Measurements from ENCODE around the gene SFT2D3.

SFT2D3 gene, protein sequence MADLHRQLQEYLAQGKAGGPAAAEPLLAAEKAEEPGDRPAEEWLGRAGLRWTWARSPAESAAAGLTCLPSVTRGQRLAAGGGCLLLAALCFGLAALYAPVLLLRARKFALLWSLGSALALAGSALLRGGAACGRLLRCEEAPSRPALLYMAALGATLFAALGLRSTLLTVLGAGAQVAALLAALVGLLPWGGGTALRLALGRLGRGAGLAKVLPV

DNA sequence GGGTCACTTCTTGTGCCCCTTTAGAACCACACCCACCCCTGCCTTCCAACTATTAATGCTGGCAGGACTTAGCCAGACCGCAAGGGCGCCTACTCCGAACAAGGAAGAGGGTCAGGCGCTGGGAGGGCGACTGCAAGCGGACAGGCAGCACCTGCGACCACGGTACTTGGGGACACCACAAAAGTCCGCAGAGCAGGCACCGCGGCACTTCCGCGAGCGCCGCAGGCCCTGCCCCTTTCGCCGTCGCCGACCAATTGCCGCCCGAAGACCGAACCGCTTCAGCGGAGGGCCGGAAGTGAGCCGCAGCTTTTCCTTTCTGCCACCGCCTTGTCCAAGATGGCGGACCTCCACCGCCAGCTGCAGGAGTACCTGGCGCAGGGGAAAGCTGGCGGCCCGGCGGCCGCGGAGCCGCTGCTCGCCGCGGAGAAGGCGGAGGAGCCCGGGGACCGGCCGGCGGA, at the start of gene SFT2D3:
SFT2D3 (plus strand) TSS at position 305 of the 458 bp plus-strand sequence; CDS start at position 337, 32 bp downstream.
- peak; percentile 70 for DNase-seq

DNA sequence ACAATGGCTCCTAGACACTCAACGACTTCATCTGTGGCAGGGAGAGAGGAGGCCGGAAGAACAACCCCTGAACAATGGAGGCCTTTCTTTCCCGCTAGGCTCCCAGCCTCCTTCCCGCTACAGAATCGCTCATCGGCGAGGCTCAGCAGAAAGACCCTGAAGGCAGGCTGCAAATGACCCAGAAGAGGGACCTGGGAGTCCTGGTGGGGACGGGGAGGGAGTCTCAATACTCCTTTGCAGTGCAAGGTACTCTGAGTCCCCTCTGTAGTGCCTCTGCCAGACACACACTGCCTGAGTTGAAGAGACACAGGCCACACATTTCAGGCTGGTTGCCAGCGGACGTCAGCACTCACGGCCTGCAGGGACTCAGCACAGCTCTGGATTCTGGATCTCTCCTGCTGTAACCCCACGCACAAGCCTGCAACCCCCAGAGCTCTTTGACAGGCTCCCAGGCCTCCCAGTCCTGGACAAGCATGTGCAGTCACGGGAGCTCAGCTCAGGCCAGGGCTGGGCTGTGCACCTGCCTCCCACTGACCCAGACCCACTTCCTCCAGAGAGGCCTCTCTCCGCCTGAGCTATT, 49.2 kb upstream of the SFT2D3 start:
- no peak for DNase-seq

DNA sequence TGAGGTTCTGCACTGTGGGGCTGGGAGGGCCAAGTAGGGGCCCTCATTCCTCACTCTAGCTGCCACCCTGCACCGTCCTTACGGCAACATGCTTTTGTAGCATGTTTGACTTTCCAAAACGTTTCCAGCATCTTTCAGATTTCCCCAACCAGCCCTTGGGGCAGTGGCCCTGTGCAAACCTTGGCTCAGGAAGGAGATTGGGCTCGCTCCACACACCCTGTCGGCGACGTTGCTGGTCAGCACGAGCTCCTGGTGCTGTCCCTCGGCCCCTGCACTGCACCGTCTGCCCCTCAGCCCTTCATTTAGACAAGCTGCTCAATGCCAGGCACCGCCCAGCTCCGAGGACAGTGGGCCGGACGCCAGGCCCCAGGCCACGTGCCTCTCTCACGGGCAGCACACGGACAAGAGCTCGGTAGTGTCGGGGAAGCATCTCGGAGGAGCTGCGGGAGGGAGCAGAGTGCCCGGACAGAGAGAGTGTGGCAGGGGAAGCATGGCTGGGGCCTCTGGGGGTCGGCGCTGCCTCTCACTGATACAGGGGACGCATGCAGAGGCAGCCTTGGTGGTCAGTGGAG, 48.4 kb upstream of the SFT2D3 start:
- no peak for DNase-seq

DNA sequence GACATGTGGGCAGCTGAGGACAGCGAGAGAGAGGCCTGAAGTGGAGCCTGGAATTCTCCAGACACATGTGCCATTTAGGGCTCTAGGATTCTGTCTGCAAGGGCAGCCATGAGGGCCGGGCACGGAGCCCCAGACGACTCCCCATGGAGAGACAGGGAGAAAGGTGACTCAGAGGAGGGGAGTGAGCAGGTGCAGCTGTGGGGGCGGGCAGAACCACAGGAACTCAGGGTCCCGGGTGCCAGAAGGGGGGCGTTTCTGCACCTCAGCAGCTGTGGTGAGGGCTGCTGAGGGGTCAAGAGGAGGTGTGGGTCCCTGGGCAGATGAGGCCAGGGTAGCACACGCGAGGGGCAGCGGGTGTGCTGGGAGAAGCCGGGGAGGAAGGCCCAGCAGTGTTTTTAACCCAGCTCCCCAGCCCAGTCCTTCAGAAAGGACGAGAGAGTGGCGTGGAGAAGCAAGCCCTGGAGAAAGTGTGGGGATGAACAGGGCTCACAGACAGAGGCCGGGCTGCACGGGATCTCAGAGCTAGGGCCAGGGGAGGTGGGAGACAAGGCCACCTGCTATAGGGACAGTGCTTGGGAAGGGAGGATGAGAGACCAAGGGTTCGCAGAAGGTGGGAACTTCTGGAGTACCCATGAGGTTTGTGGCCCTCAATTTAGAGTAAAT, 47.7 kb upstream of the SFT2D3 start:
- DNase-seq, result no peak

DNA sequence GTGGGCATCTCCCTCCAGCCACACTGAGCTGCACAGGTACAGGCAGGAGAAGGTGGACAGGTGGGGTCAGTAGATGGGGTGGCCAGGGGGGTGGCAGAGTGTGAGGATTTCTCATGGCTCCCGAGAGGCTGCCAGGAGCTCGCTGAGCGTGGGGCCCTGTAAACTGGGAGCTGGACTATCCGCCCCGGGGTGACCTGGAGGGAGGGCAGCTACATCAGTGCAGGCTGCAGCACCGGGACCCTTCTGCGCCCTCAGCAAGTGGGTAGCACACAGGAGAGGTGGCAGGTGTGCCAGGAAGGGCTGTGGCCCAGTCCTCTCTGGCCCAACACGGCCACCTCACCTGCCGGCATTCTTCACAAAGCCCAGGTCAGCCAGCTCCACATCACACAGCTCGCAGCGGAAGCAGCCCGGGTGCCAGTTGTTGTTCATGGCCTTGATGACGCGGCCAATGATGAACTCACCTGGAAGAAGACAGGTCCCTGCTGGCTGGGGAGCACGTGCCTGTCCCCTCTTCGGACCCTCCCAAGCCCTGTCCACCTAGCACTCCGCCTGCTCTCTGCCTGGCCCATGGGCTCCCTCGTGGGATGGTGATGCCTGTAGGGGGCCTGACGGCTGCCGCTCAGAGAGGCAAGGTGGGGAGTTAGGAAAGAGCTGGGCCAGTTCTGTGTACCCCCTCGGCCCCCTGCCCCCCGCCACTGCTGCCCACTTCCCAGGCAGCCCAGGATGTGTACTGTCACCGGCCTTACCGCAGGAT, 47.0 kb upstream of the SFT2D3 start:
- DNase-seq, result no peak

DNA sequence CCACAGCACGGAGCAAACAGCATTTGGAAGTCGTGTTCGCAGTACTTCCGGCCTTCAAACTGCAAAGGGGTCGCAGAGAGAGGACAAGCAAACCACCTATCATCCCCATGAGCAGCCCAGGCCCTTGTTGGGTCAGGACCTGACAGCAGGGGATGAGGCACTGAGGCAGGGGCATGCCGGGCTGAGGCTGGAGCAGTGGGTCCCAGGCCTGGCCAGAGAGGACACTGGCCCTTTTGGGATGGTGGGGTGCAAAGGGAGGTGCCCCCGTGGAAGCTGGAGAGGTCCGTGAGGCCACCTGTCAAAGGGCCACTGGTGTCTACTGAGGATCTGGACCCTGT, 46.5 kb upstream of the SFT2D3 start:
- no peak for DNase-seq

DNA sequence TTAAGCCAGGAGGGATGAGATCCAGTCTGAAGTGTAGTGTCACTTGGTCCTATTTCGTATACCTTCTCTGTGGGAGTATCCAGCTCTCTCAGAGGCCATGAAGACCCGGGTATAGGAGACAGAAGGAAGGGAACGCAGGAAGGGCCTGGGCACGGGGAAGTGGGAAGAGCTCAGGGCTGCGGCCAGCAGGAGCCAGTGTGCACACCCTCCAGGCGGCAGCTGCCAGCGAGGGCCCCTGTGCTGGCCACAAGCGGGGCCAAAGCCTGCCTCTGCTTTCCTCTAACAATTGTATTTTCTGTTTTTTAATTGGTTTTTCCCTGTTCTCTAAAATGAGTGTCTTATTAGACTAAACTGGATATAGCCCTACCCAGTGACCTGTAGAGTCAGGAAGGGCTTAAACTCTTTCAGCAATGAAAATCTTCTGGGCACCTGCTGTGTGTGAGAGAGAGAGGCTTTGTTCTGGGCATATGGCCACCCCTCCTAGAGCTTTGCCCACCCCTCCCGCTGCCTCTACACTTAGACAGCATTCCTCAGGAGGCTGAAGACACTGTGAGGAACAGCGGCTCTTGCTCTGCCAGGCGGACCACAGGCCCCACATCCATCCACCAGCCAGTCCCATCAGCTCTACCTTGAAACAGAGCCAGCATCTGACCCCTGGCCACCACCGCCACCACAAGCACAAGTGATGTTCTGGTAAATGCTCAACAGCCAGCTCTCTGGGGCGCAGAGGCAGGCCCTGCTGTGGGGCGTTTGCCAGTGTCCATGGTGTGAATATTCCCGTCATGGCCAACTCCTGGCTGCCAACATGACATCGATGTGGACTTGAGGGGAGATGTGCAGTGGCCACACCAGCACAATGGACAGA, 45.9 kb upstream of the SFT2D3 start:
- no peak for DNase-seq

DNA sequence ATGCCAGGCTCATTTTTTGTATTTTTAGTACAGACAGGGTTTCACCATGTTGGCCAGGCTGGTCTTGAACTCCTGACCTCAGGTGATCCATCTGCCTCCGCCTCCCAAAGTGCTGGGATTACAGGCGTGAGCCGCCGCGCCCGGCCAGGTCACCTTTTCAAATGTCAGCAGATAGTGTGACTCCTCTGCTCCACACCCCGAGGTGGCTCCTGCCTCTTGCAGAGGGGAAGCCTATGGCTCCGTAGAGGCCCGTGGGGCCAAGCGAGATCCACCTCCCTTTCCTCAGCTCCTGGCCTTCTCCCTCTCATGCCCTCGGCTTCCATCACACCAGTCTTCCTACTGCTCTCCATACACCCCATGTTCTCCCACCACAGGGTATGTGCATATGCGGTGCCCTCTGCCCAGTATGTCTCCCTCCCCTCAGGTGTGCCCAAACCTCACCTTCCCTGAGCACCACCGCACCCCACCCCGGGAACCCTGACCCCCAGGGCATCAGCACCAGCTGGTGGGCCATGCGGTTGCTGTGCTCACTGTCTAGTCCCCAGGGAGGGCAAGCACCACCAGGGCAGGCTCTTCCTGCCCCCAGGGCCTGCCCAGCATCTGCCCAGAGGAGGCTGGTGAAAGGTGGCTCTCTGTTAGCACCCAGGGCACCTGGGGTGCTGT, 44.6 kb upstream of the SFT2D3 start:
- no peak for DNase-seq

DNA sequence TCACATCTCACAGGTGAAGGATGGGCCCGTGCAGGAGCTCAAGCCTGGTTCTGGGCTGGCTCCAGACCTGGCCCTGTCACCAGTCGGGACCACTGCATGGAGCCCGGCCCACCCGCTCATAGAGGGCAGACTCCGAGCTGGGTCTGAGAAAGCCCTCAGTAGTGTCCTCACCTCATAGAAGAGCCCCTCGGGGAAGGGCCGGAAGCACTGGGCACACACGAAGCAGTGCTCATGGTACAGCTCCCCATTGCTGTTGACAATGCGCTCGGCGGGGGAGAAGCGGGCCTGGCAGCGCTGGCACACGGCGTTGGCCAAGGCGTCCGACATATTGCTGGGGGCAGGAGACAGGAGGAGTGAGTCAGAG, 44.1 kb upstream of the SFT2D3 start:
- no peak for DNase-seq

DNA sequence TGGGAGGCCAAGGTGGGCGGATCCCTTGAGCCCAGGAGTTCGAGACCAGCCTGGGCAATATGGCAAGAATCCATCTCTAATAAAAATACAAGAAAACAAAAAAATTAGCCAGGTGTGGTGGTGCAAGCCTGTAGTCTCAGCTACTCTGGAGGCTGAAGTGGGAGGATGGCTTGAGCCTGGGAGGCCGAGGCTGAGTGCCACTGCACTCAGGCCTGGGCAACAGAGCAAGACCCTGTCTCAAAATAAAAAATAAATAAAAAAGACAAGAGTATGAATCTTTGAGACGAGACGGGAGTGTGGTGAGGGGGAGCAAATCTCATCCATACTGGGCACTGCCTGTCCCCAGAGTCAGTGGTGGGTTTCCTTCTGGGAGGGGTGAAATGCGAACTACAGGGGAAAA, 43.2 kb upstream of the SFT2D3 start:
- DNase-seq, result no peak

DNA sequence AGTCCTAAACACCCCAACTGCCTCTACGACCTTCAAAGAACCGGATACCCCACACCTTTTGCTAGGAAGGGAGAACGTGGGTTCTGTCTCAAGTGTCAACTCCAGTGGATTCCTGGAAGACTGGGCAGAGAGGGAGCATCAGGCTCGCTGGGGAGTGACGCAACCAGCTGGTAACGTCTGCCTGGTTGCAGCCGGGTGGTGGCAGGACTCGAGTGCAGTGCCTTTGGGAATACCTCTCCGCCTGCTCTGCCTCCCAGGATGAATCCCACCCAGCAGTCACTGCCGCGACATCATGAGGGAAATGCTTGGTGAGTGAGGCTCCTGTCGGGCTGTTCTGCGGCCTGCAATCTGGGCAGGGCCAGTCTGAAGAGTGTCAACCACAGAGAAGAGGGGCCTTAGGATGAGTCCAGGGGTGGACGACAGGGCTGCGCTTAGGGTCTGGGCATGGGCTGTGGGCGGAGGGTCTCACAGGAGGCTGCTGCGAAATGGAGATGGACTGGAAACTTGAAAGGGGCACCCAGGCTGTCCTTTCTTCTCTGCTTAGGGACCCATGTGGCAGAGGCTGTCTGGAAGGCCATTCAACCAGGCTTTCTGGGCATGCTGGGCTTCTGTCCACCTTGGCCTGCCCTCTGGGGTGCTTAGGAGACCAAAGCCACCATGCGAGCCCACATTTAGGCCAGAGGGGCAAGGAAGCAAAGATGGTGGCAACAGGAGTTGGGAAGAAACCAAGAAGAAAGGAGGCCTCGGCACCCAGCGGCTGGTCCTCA, 42.5 kb upstream of the SFT2D3 start:
- DNase-seq, result no peak

DNA sequence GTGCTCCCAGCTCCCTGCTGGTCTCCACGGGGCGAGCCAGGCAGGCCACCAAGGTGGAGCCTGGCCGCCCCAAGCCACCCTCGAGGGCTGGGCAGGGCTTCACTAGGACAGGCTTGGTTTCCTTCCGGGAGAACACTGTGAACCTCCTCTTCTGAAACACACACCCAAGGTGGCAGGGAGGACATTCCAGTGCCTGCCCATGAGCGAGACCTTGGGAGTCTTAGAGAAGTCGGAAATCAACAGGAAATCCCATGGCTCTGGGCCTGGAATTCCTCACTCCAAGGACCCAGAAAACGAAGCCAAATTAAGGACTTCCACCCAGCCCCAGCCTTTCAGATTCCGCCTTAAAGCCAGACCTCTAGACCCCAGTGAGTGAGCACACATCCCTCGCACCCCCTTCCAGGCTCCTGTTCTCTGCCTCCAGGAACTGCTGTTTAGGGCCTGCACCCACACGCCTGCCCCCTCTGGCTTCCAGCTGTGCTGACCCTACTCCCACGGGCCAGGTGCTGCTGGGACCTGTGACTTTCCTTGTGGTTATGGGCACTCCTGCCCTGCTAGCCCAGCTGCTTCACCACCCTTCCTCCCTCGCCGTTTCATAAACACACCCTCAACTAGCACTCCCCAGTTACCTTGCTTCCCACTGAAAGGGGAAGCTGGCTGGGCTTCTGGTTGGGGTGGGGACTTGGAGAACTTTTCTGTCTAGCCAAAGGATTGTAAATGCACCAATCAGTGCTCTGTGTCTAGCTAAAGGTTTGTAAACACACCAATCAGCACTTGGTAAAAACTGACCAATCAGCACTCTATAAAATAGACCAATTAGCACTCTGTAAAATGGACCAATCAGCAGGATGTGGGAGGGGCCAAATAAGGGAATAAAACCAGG, 41.6 kb upstream of the SFT2D3 start:
- no peak for DNase-seq

DNA sequence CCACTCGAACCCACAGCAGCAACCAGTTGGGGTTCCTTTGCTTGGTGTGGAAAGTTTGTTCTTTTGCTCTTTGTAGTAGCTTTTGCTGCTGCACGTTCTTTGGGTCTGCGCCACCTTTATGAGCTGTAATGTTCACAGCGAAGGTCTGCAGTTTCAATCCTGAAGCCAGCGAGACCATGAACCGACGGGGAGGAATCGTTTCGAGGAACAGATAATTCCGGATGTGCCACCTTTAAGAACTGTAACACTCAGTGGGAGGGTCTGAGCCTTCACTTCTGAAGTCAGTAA, 41.1 kb upstream of the SFT2D3 start:
- no peak for DNase-seq

DNA sequence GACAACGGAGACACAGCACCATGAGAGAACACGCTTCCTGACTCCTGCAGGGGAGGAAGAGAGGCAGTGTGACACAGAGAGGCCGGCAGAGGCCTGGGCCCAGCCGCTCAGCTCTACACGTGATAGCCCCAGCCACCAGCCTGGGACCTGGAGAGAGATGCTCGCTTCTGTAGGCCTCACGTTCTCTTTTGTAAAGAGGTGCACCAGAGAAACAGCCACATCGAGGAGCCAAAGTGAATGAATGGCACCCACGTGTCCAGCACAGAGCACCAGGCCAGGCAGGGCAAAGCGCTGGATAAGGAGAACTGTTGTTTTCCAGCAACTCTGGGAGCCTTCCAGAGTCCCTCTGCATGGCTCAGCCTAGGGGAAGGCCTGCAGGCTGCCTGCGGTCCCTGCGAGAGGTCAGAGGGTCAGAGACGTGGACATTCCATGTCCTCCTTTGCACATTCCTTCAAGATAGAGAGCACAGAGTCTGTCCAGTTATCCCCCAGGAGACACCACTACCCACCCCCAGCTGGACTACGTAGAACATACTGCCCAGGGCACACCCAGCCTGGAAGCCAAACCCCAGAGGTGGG, 40.1 kb upstream of the SFT2D3 start:
- no peak for DNase-seq

DNA sequence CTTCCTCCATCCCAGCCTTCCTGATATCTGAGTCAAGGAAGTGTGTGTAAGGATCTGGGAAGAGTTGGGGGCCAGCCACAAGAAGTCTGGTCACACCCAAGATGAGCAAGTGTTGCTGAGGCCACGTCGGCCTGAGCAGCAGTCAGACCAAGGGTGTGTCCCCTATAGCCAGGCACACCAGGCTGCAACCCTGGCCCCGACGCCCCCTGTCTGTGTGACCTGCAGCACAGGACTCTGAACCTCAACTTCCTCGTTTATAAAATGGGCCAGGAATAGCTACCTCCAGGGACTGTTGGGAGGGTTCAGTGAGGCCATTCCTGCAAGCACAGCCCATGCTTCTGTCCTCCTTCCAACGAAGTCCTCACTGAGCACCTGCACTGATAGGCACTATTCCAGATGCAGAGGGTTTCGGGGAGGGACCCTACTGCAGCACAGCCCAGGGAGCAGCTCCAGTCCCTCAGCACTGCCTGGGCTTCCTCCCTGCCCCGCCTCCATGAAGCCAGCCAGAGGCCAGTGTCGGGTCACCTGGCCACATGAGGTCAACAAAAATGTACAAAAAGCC, 39.3 kb upstream of the SFT2D3 start:
- DNase-seq, result no peak

DNA sequence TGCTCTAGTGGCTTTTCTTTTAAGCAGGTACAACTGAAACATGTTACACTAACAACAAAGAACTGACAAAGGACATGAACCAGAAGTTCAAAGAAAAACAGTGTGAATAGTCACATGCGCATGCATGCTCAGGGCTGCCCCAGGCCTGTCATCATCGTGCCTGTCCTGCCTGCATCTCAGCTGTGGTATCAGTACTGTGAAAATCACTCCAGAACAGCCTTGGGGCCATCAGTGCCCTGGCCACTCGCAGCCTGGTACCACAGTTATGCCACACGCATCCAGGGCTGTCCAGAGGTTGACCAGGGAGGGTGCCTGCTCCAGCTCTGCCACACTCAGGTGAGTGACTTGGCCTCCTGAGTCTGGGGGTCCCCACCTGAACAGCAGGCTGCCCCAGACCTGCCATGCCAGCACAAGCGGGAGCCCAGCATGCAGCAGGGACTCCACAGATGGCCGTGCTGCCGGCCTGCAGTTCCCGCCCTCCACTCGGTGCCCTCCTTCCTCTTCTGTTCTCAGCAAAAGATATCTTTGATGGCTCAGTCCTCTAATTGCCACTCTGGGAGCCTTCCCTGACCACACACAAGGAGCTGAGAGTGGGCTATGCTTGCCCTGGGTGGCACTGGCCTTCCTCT, 38.2 kb upstream of the SFT2D3 start:
- no peak for DNase-seq

DNA sequence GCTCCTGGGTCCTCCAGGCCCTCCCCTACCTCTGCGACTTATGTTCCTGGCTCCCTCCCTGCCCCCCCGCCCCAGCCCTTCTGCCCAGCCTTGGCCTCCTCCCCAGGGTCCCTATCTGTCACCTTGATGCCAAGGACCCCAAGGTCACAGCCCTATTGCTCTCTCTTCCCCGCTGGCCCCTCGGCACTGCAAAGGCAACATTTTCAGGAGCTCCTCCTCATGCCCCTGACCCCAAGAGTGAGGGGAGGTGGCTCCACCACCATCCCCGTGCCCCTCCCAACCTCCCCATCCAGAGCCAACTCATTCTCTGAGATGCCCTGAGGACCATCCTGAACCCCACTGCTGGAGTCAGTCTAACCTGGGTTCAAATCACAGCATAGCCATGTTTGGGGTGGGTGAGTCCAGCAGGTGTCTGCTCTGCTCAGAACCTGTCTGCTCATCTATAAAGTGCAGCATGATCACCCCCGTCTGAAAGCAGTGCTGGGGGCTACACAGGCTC, 37.7 kb upstream of the SFT2D3 start:
- no peak for DNase-seq

DNA sequence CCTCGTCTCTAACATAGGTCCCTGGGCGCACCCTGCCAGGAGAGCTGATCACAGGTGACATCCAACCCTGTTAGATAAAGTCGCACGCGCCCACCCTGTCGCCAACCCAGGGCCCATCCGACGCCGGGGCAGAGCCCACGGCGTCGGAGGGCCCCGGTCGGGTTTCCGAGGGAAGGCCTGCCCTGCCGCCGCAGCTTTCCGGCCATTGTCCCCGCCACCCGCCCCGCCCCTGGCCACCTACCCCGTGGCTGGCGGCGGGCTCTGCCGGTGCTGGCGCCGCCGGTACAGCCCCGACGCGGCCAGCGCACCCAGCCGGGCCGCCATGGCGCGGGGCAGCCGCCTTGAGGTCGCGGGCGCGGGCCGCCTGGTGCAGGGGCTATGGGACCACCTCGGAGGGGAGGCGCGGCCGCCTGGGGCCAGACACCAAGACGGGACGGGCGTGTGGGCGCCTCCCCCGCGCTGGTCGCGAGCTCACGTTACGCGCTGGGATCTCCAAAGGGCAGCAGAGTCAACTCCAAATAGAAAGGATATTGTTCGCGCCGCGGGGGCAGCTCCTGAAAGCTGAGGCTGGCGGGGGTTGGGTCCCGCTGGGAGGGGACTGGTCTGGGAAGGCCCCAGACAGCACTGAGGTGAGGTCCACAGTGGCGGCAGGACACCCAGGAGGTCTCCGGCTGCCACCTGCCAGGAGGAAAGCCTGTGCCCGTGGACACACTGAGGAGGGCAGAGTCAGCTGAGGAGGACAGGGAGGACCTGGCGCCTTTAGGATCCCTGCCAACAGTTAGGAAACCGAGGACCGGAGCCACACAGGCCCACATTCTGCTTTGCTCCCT, 37.0 kb upstream of the SFT2D3 start:
- DNase-seq, result no peak
